WTC11 (cell line): Measurements from ENCODE around the gene OGT. TPM values are rescaled to one million over a fixed set of nuclear protein-coding genes. Genes with fewer than 3 reads are reported as not detected.

Source experiments
- ATAC-seq: fragments of 200-7000 bp; cut with Tn5 transposase; 2 replicates; pipeline ENCODE4 v1.10.0; 2021; ENCODE audit warnings: mild to moderate bottlenecking, moderate library complexity
- CTCF ChIA-PET: fragments of 300-600 bp; sonication (Branson Sonifier 250); formaldehyde crosslinking; loops from one replicate; lab custom pipeline; 2021; ENCODE audit warnings: antibody characterized with exemption; lab: Charles Lee
- POLR2A ChIA-PET: fragments of 350-600 bp; sonication (Branson Sonifier 250); formaldehyde crosslinking; loops from one replicate; lab custom pipeline; 2021; ENCODE audit warnings: antibody characterized with exemption; lab: Charles Lee
- DNase-seq: peaks from one replicate; pipeline ENCODE4 v3.0.0; 2021; ENCODE audit warnings: low spot score
- H3K27ac Mint-ChIP-seq: 2 replicates; pipeline ENCODE4 v1.8.0; 2021; ENCODE audit warnings: mixed read lengths
- H3K27me3 Mint-ChIP-seq: 2 replicates; pipeline ENCODE4 v1.8.0; 2021; ENCODE audit warnings: low read depth, mild to moderate bottlenecking, moderate library complexity, mixed read lengths
- H3K36me3 Mint-ChIP-seq: 2 replicates; pipeline ENCODE4 v1.8.0; 2021; ENCODE audit warnings: mixed read lengths
- H3K4me1 Mint-ChIP-seq: 2 replicates; pipeline ENCODE4 v1.8.0; 2022; ENCODE audit warnings: mixed read lengths
- H3K4me3 Mint-ChIP-seq: 2 replicates; pipeline ENCODE4 v1.8.0; 2021; ENCODE audit warnings: mild to moderate bottlenecking, moderate library complexity, mixed read lengths
- H3K9me3 Mint-ChIP-seq: 2 replicates; pipeline ENCODE4 v1.8.0; 2021; ENCODE audit warnings: mixed read lengths
- CBFB ChIP-seq: sonication (generic); formaldehyde crosslinking; IDR thresholded peaks from 2 replicates; pipeline ENCODE4 v1.8.1; 2022; ENCODE audit warnings: mild to moderate bottlenecking, low read depth, missing genetic modification reagents
- CREB1 ChIP-seq: sonication (generic); formaldehyde crosslinking; IDR thresholded peaks from 2 replicates; pipeline ENCODE4 v1.8.0; 2023; ENCODE audit warnings: mild to moderate bottlenecking, missing genetic modification reagents
- CREM ChIP-seq: sonication (generic); formaldehyde crosslinking; IDR thresholded peaks from 2 replicates; pipeline ENCODE4 v1.8.1; 2022; ENCODE audit warnings: mild to moderate bottlenecking, missing genetic modification reagents, moderate library complexity
- E2F1 ChIP-seq: sonication (generic); formaldehyde crosslinking; IDR thresholded peaks from 2 replicates; pipeline ENCODE4 v1.8.0; 2022; ENCODE audit warnings: mild to moderate bottlenecking, missing genetic modification reagents
- HMGXB4 ChIP-seq: sonication (generic); formaldehyde crosslinking; IDR thresholded peaks from 2 replicates; pipeline ENCODE4 v1.8.1; 2023; ENCODE audit warnings: mild to moderate bottlenecking, moderate library complexity, missing genetic modification reagents
- JAZF1 ChIP-seq: fragments of 250-450 bp; sonication (Bioruptor Pico); IDR thresholded peaks from 2 replicates; pipeline ENCODE4 v1.9.0; 2021; ENCODE audit warnings: moderate library complexity, mild to moderate bottlenecking, inconsistent platforms
- MLX ChIP-seq: sonication (generic); formaldehyde crosslinking; IDR thresholded peaks from 2 replicates; pipeline ENCODE4 v1.8.1; 2023; ENCODE audit warnings: mild to moderate bottlenecking, missing genetic modification reagents, moderate library complexity
- NFE2L1 ChIP-seq: sonication (generic); formaldehyde crosslinking; IDR thresholded peaks from 2 replicates; pipeline ENCODE4 v1.8.1; 2023; ENCODE audit warnings: missing genetic modification reagents
- RORB ChIP-seq: fragments of 250-450 bp; sonication (Bioruptor Pico); IDR thresholded peaks from 2 replicates; pipeline ENCODE4 v1.9.0; 2021; ENCODE audit warnings: mild to moderate bottlenecking
- SMAD4 ChIP-seq: sonication (generic); formaldehyde crosslinking; IDR thresholded peaks from 2 replicates; pipeline ENCODE4 v1.8.0; 2022; ENCODE audit warnings: mild to moderate bottlenecking, missing genetic modification reagents
- ZBTB21 ChIP-seq: sonication (generic); formaldehyde crosslinking; IDR thresholded peaks from 2 replicates; pipeline ENCODE4 v1.8.1; 2023; ENCODE audit warnings: mild to moderate bottlenecking, missing genetic modification reagents, borderline replicate concordance
- ZNF232 ChIP-seq: sonication (generic); formaldehyde crosslinking; IDR thresholded peaks from 2 replicates; pipeline ENCODE4 v1.8.0; 2022; ENCODE audit warnings: mild to moderate bottlenecking, missing genetic modification reagents
- ZNF317 ChIP-seq: sonication (generic); formaldehyde crosslinking; IDR thresholded peaks from 2 replicates; pipeline ENCODE4 v1.8.1; 2023; ENCODE audit warnings: low read depth, mild to moderate bottlenecking, moderate library complexity, missing genetic modification reagents, borderline replicate concordance
- ZNF416 ChIP-seq: fragments of 250-450 bp; sonication (Bioruptor Pico); IDR thresholded peaks from 2 replicates; pipeline ENCODE4 v1.9.0; 2021; ENCODE audit warnings: mild to moderate bottlenecking, inconsistent platforms
- ZNF671 ChIP-seq: fragments of 250-450 bp; sonication (Bioruptor Pico); IDR thresholded peaks from 2 replicates; pipeline ENCODE4 v1.8.0; 2021; ENCODE audit warnings: mild to moderate bottlenecking
- total RNA-seq: library from RNA; stranded (reverse); gene quantifications from 3 replicates; pipeline ENCODE4 v1.2.3, GENCODE V29; 2021
- TF ChIP-seq, protein P1 (sequence below): sonication (generic); formaldehyde crosslinking; IDR thresholded peaks from 2 replicates; pipeline ENCODE4 v1.8.1; 2023; ENCODE audit warnings: mild to moderate bottlenecking, missing genetic modification reagents, borderline replicate concordance
- TF ChIP-seq, protein P2 (sequence below): sonication (generic); formaldehyde crosslinking; IDR thresholded peaks from 2 replicates; pipeline ENCODE4 v1.8.1; 2022; ENCODE audit warnings: low read depth, missing genetic modification reagents, borderline replicate concordance
- TF ChIP-seq, protein P3 (sequence below): fragments of 250-450 bp; sonication (Bioruptor Pico); IDR thresholded peaks from 2 replicates; pipeline ENCODE4 v1.9.0; 2021; ENCODE audit warnings: mild to moderate bottlenecking, borderline replicate concordance
- TF ChIP-seq, protein P4 (sequence below): sonication (generic); formaldehyde crosslinking; IDR thresholded peaks from 2 replicates; pipeline ENCODE4 v1.8.0; 2022; ENCODE audit warnings: mild to moderate bottlenecking, missing genetic modification reagents

OGT gene
- total RNA-seq, 1 experiment from 2014 or later = 126 TPM

- ATAC-seq (no peak), DNase-seq (no peak)
- Mint-ChIP-seq H3K9me3 (no peaks in the 10 kb centered on the region), H3K27me3 (no peaks in the 10 kb centered on the region), H3K36me3 (peaks cover 19% of the 10 kb centered on the region), H3K4me1 (peaks cover 37% of the 10 kb centered on the region), H3K4me3 (peak overlapping the region; percentile 51), H3K27ac (peak overlapping the region; percentile 70)
- ChIA-PET CTCF (no interaction called here), POLR2A (no interaction called here)
- TF ChIP-seq MLX (CRISPR knock-in tag) = no peak
- no peak for TF ChIP-seq CREM
- no peak for TF ChIP-seq RORB
- no peak for TF ChIP-seq ZNF671
- TF ChIP-seq, protein P1, sequence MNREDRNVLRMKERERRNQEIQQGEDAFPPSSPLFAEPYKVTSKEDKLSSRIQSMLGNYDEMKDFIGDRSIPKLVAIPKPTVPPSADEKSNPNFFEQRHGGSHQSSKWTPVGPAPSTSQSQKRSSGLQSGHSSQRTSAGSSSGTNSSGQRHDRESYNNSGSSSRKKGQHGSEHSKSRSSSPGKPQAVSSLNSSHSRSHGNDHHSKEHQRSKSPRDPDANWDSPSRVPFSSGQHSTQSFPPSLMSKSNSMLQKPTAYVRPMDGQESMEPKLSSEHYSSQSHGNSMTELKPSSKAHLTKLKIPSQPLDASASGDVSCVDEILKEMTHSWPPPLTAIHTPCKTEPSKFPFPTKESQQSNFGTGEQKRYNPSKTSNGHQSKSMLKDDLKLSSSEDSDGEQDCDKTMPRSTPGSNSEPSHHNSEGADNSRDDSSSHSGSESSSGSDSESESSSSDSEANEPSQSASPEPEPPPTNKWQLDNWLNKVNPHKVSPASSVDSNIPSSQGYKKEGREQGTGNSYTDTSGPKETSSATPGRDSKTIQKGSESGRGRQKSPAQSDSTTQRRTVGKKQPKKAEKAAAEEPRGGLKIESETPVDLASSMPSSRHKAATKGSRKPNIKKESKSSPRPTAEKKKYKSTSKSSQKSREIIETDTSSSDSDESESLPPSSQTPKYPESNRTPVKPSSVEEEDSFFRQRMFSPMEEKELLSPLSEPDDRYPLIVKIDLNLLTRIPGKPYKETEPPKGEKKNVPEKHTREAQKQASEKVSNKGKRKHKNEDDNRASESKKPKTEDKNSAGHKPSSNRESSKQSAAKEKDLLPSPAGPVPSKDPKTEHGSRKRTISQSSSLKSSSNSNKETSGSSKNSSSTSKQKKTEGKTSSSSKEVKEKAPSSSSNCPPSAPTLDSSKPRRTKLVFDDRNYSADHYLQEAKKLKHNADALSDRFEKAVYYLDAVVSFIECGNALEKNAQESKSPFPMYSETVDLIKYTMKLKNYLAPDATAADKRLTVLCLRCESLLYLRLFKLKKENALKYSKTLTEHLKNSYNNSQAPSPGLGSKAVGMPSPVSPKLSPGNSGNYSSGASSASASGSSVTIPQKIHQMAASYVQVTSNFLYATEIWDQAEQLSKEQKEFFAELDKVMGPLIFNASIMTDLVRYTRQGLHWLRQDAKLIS (CRISPR knock-in tag) = no peak
- no peak for TF ChIP-seq E2F1 (CRISPR knock-in tag)
- no peak for TF ChIP-seq HMGXB4 (CRISPR knock-in tag)
- TF ChIP-seq, protein P2, sequence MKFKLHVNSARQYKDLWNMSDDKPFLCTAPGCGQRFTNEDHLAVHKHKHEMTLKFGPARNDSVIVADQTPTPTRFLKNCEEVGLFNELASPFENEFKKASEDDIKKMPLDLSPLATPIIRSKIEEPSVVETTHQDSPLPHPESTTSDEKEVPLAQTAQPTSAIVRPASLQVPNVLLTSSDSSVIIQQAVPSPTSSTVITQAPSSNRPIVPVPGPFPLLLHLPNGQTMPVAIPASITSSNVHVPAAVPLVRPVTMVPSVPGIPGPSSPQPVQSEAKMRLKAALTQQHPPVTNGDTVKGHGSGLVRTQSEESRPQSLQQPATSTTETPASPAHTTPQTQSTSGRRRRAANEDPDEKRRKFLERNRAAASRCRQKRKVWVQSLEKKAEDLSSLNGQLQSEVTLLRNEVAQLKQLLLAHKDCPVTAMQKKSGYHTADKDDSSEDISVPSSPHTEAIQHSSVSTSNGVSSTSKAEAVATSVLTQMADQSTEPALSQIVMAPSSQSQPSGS (CRISPR knock-in tag) = no peak
- TF ChIP-seq CBFB = no peak
- TF ChIP-seq ZBTB21 (CRISPR knock-in tag) = no peak
- TF ChIP-seq ZNF317 (CRISPR knock-in tag) = no peak
- TF ChIP-seq CREB1 (CRISPR knock-in tag) = no peak
- TF ChIP-seq, protein P3, sequence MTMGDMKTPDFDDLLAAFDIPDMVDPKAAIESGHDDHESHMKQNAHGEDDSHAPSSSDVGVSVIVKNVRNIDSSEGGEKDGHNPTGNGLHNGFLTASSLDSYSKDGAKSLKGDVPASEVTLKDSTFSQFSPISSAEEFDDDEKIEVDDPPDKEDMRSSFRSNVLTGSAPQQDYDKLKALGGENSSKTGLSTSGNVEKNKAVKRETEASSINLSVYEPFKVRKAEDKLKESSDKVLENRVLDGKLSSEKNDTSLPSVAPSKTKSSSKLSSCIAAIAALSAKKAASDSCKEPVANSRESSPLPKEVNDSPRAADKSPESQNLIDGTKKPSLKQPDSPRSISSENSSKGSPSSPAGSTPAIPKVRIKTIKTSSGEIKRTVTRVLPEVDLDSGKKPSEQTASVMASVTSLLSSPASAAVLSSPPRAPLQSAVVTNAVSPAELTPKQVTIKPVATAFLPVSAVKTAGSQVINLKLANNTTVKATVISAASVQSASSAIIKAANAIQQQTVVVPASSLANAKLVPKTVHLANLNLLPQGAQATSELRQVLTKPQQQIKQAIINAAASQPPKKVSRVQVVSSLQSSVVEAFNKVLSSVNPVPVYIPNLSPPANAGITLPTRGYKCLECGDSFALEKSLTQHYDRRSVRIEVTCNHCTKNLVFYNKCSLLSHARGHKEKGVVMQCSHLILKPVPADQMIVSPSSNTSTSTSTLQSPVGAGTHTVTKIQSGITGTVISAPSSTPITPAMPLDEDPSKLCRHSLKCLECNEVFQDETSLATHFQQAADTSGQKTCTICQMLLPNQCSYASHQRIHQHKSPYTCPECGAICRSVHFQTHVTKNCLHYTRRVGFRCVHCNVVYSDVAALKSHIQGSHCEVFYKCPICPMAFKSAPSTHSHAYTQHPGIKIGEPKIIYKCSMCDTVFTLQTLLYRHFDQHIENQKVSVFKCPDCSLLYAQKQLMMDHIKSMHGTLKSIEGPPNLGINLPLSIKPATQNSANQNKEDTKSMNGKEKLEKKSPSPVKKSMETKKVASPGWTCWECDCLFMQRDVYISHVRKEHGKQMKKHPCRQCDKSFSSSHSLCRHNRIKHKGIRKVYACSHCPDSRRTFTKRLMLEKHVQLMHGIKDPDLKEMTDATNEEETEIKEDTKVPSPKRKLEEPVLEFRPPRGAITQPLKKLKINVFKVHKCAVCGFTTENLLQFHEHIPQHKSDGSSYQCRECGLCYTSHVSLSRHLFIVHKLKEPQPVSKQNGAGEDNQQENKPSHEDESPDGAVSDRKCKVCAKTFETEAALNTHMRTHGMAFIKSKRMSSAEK (CRISPR knock-in tag) = no peak
- no peak for TF ChIP-seq SMAD4 (CRISPR knock-in tag)
- TF ChIP-seq NFE2L1 = no peak
- TF ChIP-seq JAZF1 (CRISPR knock-in tag) = no peak
- no peak for TF ChIP-seq ZNF416 (CRISPR knock-in tag)
- no peak for TF ChIP-seq ZNF232 (CRISPR knock-in tag)
- TF ChIP-seq, protein P4, sequence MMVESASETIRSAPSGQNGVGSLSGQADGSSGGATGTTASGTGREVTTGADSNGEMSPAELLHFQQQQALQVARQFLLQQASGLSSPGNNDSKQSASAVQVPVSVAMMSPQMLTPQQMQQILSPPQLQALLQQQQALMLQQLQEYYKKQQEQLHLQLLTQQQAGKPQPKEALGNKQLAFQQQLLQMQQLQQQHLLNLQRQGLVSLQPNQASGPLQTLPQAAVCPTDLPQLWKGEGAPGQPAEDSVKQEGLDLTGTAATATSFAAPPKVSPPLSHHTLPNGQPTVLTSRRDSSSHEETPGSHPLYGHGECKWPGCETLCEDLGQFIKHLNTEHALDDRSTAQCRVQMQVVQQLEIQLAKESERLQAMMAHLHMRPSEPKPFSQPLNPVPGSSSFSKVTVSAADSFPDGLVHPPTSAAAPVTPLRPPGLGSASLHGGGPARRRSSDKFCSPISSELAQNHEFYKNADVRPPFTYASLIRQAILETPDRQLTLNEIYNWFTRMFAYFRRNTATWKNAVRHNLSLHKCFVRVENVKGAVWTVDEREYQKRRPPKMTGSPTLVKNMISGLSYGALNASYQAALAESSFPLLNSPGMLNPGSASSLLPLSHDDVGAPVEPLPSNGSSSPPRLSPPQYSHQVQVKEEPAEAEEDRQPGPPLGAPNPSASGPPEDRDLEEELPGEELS = no peak
- TF ChIP-seq, all 79 proteins: peak for 0
Observed at GRCh38 chrX:71536285-71536684, 3.4 kb downstream of the OGT start.
